Spleen (tissue), 7 donors: ENCODE results near the gene NOTCH1.

Source experiments
- POLR2A ChIP-seq, 3 donors: fragments of 450-650 bp; IDR thresholded peaks; one replicate each; pipeline ENCODE4 v1.5.1; 2017; ENCODE audit warnings: antibody characterized with exemption in 3 of 3, mild to moderate bottlenecking in 1 of 3
- TF ChIP-seq, protein P1 (sequence below), 11 experiments: fragments of 200-600 bp in 7 of 11; fragments of 450-650 bp in 4 of 11; sonication (generic) in 4 of 11; IDR thresholded peaks in 8 of 11; conservative IDR thresholded peaks in 3 of 11; 1 replicate in 7 of 11; 2 replicates in 4 of 11; pipeline versions ENCODE4 v1.4.0 to v1.8.0; 2016 to 2021; ENCODE audit warnings: antibody characterized with exemption in 11 of 11, inconsistent platforms in 4 of 11, mild to moderate bottlenecking in 1 of 11
- donor health status: DM: no; HTN: no; CAD: no; lungs with moderate emphysema.
- donor health status: DM: no; HTN: no; CAD: no.
- donor health status: DM: no; HTN: no; CAD: no.

DNA sequence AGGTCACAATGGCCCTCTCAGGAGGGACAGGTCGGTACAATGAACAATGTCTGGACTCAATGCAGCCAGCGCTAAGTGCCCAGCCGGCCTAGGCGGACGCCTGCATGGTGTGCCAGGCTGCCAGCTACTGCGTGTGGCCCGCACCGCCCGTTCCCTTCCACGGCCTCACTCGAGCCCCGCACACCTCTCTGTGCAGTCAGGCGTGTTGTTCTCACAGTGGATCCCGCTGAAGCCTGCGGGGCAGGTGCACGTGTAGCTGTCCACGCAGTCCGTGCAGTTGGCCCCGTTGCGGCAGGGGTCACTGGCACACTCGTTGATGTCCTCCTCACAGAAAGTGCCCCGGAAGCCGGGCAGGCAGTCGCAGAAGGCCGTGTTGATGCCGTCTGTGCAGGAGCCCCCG is 36.3 kb downstream of the NOTCH1 start:
- TF ChIP-seq POLR2A (IDR thresholded peaks at IDR 0.05), result no peak
- TF ChIP-seq, protein P1, sequence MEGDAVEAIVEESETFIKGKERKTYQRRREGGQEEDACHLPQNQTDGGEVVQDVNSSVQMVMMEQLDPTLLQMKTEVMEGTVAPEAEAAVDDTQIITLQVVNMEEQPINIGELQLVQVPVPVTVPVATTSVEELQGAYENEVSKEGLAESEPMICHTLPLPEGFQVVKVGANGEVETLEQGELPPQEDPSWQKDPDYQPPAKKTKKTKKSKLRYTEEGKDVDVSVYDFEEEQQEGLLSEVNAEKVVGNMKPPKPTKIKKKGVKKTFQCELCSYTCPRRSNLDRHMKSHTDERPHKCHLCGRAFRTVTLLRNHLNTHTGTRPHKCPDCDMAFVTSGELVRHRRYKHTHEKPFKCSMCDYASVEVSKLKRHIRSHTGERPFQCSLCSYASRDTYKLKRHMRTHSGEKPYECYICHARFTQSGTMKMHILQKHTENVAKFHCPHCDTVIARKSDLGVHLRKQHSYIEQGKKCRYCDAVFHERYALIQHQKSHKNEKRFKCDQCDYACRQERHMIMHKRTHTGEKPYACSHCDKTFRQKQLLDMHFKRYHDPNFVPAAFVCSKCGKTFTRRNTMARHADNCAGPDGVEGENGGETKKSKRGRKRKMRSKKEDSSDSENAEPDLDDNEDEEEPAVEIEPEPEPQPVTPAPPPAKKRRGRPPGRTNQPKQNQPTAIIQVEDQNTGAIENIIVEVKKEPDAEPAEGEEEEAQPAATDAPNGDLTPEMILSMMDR (IDR thresholded peaks at IDR 0.05 in 8 of 11, conservative IDR thresholded peaks at IDR 0.05 in 3 of 11), result no peak
